Activated naive CD4-positive, alpha-beta T cell treated with anti-CD3 and anti-CD28 coated beads, Interleukin-2, amount 50 U/mL, for 16 hours (primary cell): ENCODE data around the gene ZNF827.

ENCODE experiments used
- DNase-seq: peaks from one replicate; pipeline ENCODE4 v3.0.0-alpha.2; 2020

Gene ZNF827

DNA sequence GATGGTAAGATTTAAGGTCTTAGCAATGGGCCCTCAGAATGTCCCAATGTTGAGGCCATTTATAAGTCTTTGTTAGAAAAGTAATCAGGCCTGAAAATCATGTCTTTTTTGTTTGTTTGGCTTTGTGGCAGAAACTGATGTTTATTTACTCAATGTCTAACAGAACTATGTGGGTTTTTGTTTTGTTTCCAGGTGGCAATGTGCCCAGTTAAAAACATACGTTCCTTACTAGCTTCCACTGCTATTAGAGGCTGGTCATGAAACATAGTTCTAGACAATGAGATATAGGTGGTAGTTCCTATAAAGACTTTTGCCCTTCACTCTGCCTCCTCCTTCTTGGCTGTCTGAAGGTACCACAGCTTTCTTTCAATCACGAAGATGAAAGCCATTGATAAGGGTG, 149.9 kb downstream of the ZNF827 start:
- DNase-seq = no peak

DNA sequence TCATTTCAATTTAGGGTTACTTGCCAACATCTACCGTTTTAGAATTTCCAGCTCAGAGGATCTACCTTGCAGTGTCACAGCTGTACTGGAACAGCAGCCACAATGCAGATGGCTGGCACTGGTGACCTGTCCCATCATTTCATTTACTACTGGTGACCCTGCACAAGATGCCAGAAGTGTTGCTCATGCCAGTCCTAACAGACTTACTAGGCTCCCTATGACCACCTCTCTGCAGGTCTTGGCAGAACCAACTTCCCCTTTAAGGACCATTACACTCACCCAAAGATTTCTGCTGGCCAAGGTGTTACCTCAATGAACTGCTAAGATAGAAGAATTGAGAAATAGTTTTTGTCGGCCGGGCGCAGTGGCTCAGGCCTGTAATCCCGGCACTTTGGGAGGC, 151.8 kb downstream of the ZNF827 start:
- DNase-seq = no peak

DNA sequence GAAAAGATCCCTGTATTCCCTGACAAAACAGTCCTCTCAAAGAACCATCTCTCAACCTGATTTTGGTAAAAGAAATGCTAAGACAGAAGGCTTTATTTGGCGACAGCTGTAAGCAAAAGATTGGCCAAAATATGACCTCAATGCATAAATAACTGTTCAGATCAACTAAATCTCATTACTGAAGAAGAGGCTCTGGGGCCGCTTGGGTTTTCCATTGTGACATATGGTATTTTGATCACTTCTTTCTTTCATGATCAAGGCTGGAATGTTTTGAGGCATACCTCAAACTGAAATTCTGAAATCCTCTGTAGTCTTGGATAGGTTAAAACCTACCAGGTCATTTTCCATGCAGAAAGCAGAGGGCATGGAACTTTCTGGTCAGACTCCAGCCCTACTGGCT, 152.4 kb downstream of the ZNF827 start:
- DNase-seq = no peak

DNA sequence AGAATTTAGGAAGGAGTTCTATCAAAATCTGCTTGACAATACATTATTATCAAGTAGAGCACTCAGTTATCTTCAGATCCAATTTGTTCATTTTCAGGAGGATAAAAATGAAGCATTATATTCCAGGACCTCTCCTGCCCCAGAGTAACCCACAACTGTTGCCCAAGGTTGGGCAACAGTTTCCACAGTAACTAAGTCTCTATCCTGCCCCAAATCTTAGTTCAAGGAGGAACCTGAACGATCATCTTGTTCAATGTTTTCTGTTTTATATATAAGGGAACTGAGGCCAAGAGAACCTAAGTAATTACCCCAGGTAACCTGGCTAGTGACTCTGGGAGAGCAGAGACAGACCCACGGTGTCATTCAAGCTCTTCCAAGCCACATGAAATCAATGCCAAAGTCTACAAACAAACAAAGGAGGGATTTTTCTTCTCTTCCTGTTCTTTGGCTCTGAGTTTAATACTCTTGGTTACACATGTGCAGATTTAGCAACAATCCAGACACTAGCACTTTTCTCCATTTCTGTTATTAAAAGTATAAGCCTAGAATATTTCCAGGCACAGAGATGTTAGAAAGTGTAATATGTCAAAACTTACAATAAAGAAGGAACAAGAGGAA, 153.1 kb downstream of the ZNF827 start:
- no peak for DNase-seq

GRCh38 chr4:145784036-145784435, 154.6 kb downstream of the ZNF827 start:
- no peak for DNase-seq

DNA sequence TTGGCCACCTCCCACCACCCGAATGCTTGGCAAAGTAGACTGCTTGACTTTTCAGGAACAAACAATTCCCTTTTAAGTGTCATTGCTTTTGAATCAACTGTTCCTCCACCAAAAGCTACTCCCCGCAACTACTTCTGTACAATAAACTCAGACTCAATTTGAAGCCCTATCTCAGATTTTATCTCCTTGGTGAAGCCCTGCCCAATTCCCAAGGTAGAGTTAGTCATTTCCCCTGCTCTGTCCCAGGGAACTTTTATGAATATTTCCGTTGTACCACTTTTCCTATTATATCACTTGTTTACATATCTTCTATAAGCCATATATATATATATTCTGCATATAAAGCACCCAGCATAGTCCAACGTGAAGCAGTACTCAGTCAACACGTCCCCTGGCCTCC, 155.9 kb downstream of the ZNF827 start:
- DNase-seq = no peak

DNA sequence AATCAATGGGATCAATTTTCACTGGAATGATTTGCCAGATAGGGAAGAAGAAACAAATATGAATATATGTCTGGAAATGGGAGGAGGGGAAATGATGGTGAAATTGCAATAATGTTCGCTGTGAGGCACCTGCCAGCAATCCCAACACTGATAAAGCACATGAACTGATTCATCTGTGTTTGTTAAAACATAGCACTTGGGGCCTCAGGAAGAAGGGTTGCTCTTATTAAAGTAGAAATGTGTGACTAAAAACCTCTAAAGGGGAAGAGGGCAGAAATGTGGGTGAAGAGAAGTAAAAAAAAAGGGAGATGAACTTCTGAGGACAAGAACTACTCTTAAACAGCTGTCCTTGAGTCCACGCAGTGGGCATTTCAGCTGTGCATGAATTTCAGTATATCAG, 157.3 kb downstream of the ZNF827 start:
- DNase-seq = no peak

DNA sequence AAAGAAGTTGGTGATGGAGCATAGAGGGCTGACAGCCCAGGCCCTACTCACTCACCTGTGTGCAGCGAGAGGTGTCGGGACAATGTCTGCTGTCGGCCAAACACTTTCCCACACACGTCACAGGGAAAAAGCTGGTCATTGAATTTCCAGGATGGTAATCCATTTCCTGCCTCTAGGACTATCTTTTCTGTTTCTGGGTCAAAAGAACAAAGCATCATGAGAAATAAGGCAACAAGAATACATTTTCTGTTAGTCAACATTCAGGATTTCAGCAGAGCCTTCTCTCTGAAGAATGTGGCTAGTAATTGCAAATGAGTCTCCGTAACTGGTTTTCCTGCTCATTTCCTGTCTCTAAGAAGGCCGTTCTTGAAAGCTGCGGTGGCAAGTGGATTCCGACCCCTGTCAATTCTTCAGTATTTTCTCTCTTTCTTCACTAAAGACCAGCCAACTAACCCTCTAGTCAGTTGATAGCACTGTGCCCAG, 159.3 kb downstream of the ZNF827 start:
- DNase-seq = no peak

- DNase-seq = no peak
These were observed 162.4 kb downstream of the ZNF827 start for GRCh38 chr4:145776208-145776607.

DNA sequence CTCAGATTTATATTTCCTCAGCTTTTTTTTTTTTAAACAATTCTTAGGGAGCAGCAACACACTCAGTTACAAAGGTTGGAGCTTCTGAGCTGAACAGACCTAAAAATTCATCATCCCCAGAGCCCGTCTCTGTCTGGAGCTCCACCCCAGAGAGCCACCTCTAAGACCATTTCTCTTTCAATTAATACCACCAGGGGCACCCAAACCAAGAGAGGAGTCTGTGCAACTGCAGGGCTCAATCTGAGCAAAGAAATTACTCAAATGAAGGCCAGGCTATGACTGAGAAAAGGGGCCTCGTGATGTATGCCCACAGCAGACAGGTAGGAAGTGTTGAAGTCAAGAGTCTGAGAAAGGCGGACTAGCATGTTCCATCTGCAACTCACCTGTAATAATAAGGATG, 163.2 kb downstream of the ZNF827 start:
- no peak for DNase-seq

GRCh38 chr4:145774473-145774872, 164.2 kb downstream of the ZNF827 start:
- no peak for DNase-seq

- DNase-seq = no peak
These were observed 164.9 kb downstream of the ZNF827 start for GRCh38 chr4:145773581-145774234.

- DNase-seq = no peak
These were observed 166.3 kb downstream of the ZNF827 start for GRCh38 chr4:145772347-145772746.

GRCh38 chr4:145770124-145770523, 168.5 kb downstream of the ZNF827 start:
- no peak for DNase-seq

GRCh38 chr4:145769450-145770037, 169.1 kb downstream of the ZNF827 start:
- no peak for DNase-seq

- no peak for DNase-seq
These were observed 172.3 kb downstream of the ZNF827 start for GRCh38 chr4:145766273-145766672.

DNA sequence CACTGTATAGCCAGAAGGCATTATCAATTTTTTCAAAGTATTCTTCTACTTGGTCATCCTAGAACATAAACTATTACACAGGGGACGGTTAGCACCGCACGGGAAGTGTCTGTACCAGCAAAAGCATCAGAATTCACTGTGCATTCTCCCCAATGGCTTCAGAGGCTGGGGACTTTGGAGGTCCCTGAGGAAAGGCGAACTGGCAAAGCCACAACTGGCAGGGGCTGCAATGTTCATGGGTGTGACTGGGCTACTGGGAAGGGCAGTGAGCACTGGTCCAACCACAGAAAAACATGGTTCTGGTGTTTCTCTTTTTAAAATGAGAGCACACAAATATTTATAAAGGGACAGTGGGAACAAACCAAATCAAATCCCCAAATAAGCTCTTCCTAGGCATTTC, 175.2 kb downstream of the ZNF827 start:
- no peak for DNase-seq

DNA sequence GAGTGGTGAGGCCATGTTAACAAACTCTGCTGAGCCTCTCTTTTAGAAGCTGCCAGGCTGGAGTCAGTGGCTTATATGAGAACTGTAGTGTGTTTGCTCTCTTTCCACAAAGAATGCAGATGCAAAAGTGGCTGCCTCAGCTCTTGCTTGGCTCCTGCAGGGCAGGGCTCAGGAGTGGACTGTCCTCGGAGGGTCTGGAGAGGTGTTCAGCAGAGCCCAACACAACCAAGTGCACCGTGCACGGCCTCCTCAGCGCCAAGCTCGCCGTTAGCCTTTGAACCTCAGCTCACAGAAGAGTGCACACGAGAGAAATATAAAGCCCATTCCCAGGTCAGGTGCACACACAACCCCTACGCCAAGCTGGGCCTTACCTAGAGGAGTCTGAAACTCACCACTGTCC, 175.9 kb downstream of the ZNF827 start:
- DNase-seq = no peak

DNA sequence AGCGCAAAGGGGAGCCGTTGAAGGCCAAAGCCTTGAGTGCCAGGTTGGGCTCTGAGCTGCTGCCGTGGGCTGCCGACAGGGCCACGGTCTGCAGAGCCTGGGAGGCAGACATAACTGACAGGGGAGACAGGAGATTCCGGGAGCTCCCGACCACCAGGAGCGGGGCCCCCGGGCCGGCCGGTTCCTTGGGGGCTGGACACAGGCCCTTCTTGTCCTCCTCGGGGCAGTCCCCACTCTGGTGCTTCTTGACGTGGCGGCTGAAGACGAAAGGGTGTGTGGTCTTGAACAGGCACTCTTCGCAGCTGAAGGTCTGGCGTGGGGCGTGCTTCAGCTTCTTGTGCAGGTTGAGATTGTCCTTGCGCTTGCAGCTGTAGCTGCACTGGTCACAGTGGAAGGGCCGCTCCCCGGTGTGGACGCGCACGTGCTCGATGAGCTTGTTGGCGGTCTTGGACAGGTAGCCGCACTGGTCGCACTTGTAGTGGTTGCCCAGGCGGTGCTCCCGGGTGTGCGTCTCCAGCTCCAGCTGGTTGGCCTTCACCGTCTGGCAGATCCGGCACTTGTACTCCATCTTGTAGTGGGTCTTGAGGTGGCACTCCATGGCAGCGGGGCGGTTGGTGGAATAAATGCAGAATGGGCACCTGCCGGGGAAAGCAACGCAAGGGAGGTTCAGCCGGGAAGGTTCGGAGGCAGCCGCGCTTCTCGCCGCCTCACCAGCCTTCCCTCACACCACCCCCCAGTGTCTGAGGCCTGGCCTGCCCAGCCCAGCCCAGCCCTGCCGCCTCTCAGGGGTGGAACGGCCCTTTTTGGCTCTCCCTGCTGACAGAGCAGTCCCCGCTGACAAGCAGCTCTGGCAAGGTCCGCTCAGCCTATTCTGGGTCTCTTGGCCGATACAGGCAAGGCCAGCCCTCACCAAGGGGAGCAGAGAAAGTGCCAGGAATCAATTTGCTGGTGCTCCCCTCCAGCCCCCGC, 177.4 kb downstream of the ZNF827 start:
- DNase-seq = no peak

DNA sequence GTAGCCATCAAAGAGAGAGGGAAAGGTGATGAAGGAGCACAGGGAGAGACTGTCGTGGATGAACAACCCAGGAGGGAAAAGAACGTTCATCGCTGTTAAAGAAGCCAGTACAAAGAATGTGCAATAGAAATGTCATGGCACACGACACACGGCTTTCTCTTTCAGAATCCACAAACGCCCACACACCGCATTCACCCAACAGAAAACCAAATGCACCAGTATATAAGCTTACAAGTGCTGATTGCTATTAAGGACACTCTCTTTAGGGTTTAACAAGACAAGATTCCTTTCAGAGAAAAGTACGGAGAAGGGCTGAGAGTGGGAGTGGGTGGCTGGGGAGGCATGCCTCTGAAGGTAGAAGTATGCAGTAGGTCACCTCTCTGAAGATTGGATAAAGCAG, 178.4 kb downstream of the ZNF827 start:
- DNase-seq = no peak

DNA sequence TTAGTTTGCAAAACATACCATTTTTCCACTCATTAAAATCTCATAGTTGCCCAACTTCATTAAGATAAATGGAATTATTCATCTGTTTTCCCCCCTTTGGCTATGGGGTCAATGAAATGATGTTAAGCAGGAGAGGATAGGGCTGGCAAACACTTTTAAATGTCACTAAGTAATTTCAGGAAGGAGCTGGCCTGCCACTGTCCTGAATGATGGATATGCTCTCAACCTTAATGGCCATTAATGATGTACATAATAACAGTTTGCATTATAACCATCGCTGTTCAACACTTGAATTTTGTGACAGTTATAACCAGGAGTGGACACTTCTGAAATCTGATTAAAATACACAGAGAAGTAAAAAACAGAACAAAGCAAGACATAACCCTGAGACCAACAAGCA, 181.4 kb downstream of the ZNF827 start:
- DNase-seq = no peak

DNA sequence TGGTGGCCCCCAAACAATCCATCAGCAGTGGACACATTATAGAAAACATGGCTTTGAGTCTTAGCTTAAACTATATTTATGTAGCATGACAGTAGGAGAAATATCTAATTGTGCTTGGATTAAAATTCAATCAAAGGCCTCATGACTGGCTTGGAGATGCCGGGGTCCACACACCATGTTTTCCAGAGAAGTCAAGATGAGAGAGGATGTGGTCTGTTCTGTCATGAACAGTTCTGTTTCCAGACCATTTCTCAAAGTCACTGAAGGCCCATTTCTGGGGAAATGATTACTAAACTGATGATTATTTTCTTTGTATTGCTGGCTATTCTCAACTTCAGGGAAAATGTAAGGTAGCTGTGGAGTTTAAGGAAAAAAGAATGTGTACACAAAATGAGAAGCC, 182.4 kb downstream of the ZNF827 start:
- no peak for DNase-seq

GRCh38 chr4:145755802-145756201, 182.8 kb downstream of the ZNF827 start:
- DNase-seq = no peak
